HG02763 (cell line): ENCODE results near the gene EXOC4.

Experiments used
- ATAC-seq: cut with Tn5 transposase; IDR thresholded peaks from one replicate; pipeline ENCODE4 v1.9.1; 2021; ENCODE audit warnings: mild to moderate bottlenecking, moderate library complexity; ENCODE audit not compliant: unreplicated experiment

EXOC4 gene

GRCh38 chr7:133522501-133522900 is 269.6 kb downstream of the EXOC4 start:
- no peak for ATAC-seq

- ATAC-seq, result no peak
Measured at GRCh38 chr7:133528796-133529195, 275.9 kb downstream of the EXOC4 start.

- ATAC-seq, result no peak
Measured at GRCh38 chr7:133529861-133530260, 277.0 kb downstream of the EXOC4 start.

DNA sequence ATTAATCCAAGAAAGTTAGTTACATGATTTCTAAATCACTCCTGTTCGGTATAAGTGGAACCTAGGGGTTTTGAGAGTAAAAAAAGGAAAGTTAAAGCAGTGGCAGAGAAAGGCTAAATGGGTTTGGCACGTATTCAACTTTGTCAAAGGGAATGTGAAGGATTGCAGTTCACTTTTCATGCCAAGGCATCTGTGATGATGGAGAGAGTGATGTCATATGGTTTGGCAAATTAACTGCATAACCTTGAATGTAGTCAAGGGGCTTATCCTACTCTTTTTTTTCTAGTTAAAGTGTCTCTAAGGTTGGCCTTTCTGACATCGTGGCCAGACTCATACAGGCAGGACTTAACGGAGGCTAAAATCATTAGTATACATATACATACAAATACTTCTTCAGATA is 277.8 kb downstream of the EXOC4 start:
- ATAC-seq, result no peak

GRCh38 chr7:133534816-133535215 is 281.9 kb downstream of the EXOC4 start:
- no peak for ATAC-seq

DNA sequence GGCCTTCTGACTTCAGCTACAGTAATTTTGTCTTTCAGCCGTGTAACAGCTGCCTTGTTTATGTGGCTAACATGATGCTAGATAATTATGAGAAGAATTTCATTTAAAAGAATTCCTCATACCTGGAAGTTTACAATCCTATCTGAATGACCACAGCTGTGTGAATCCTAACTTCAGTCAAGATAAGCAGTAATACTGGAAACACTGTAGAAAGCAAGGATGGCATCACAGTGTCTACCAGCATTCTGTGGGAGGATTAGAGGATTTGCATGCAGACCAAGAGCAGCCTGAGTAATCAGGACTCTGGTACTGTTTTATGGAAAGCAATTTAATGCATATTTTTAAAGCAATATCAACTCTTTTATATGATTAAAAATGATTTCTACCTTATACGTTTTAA is 282.4 kb downstream of the EXOC4 start:
- no peak for ATAC-seq

GRCh38 chr7:133536450-133536849 is 283.6 kb downstream of the EXOC4 start:
- no peak for ATAC-seq

DNA sequence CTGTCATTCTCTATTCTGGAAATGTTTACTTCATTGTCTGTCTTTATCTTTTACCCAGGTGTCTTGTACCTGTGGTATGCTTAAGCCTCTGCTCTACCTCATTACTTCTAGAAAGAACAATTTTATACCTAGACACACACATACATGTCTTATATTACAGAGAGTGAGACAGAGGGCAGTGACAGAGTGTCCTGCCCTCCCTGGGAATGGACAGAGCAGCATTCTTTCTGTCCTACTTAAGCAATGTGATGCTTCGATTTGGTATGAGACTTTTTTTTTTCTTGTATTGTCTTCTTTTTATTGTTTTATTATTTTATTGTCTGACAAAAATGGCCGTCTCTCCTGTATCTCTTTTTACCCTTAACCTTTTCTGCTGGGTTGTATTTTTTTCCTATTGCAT is 286.1 kb downstream of the EXOC4 start:
- no peak for ATAC-seq

- ATAC-seq, result no peak
Measured at GRCh38 chr7:133540096-133540860, 287.4 kb downstream of the EXOC4 start.

DNA sequence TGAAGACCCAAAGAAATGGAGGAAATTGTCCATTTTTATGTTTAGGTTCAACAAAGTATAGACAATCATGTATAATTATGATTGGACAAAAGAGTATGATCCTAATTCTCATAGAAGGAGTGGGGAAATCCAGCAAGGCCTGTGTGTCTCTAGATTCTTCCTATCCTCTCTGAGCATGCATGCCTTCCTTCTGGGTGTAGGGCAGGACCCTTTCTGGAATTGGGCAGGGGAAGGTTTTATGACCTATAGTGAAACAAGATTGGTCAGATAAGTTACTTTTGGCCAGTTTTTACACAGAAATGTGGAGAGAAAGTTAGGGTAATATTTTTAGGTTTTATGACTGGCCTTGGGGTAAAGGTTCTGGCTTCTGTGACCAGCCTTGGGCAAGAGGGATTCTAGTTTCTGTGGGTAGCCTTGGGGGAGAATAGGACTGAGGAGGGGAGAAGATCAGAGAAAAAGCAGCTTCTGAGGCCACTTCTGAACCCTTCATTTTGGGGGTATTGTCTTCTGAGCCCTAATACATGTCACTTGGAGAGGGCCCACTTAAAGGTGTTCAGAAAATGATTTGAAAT is 289.4 kb downstream of the EXOC4 start:
- ATAC-seq, result no peak

DNA sequence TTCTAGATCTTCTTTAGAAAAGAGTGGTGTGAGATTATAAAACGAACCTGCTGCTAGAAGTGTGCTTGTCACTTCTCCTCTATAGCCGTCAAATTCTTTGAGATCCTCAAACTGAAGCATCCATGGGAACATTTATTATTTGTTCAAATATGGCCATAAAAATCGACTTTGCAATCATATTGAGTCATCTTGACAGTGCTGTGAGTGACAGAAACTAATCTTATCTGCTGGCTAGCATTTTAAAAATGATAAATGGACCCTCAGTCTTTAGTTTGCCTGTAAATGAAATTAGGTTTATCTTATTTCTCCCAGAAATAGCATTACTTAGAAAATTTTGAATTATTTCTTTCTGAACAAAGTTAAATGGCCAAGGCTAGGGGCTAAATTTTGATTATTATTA is 290.8 kb downstream of the EXOC4 start:
- ATAC-seq, result no peak

DNA sequence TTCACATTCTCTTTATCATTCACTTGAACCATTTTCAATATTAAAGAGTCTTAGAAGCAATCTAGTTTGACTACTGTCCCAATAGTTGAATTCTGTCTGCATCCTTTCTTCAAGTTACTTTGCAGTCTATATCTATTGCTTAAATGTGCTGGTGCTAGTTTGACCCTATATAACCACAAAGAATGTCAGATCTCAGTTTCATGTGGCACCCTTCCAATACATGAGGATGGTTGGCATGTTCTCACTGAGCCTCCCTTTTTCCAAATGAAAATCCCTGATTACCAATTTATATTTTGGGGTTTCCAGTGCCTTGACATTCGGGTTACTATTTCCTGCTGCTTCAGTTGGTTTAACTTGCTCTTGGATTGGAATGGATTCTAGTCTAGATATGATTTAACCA is 292.7 kb downstream of the EXOC4 start:
- ATAC-seq, result no peak

DNA sequence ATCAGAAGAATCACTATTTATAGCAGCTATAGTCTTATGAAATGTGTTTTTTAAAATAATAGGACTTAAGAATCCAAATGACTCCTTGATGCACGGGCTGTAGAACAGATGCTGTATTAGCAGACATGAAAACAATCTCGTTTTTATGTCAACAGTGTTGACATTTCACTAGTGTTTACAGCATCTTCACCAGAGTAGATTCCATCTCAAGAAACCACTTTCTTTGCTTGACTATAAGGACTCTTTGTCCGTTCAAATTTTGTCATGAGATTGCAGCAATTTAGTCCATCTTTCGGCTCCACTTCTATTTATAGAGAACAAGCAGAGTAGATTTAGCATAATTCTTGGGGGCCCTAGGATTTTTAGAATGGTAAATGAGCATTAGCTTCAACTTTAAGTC is 295.1 kb downstream of the EXOC4 start:
- ATAC-seq, result no peak

- ATAC-seq, result no peak
Measured at GRCh38 chr7:133549633-133550032, 296.8 kb downstream of the EXOC4 start.

DNA sequence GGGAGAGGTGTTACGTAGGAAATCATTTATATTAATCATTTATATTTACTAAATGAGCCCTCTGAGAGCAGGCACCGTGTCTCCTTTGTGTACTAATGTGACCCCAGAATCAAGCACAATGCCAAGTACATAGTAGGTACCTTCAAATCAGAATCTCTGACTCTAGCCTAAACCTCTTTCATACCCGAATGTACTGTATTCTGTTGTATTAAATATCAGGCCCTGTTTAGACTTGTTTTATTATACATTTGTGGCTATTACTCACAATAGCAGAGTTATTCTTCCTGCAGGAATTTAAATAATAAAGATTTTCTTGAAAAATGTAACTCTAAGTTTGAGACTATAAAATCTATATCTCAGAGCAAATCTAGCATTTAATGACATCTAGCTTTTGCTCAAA is 297.3 kb downstream of the EXOC4 start:
- ATAC-seq, result no peak

DNA sequence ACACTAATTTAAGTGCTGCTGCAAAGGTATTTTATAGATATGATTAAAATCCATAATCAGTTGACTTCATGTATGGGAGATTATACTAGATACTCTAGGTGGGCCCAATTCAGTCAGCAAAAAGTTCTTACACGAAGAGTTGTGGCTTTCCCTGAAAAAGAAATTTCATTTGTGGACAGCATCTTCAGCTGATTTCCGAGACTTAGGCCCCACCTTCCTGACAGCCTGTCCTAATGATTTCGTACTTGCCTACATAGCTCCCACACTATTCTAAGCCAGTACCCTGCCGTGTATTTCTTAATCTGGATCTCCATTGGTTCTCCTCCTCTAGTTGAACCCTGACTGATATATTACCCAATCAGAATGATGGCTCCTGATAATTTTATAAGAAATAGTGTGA is 297.9 kb downstream of the EXOC4 start:
- no peak for ATAC-seq

- ATAC-seq, result no peak
Measured at GRCh38 chr7:133551466-133551865, 298.6 kb downstream of the EXOC4 start.

- ATAC-seq, result no peak
Measured at GRCh38 chr7:133552079-133552478, 299.2 kb downstream of the EXOC4 start.

DNA sequence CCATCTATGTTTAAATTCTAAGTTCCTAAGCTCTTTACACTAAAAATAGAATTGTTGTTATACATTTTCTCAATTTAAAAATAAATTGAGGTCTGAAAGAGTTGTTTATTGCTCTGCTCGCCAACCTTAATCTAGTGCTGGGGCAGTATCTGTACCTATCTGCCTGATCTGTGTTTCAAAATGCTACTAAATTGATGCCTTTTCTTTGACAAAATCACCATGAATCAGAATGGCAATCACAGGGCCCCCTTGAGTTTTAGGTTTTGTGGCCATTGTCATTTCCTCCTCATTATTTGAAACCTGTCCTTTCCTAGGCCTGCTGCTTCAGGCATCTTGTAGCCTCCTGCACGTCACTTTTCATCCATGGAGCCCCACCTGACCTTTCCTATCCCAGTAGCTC is 301.5 kb downstream of the EXOC4 start:
- no peak for ATAC-seq

GRCh38 chr7:133556048-133556447 is 303.2 kb downstream of the EXOC4 start:
- ATAC-seq, result no peak

DNA sequence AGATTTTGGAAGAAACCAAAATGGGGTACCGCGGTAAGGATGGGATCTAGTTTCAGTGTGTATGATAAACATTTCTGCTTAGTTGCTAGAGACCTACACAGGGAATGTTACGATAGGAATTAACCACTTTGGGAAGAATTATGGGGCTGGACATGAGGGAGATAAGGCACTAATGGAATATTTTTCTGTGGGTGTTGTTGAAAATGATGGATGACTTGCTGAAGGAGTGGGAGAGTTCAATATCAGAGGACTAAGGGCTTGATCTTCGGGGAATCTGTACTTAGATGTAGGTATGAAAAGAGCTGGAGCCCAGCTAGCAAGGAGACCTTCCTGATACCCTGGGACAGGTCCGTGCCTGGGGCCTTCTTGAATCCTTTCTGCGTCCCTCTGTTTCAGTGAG is 303.7 kb downstream of the EXOC4 start:
- no peak for ATAC-seq

DNA sequence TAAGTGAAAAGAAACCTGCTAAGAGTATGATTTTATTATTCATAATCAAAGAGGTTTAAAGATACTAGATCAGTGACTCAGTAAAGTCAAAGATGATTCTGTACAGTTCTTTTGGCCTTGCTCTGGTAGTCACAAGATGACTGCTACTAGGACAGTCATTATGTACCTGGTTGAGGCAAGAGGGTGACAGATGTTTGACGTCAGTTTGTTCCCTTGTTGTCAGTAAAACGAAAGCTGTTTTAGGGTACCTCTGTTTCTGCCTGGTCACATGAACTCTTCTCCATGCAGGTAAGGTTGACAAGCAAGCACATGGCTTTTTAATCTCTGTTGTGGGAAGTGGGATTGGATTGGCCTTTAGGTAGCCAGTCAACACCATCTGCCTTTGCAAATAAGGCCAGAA is 308.0 kb downstream of the EXOC4 start:
- no peak for ATAC-seq

DNA sequence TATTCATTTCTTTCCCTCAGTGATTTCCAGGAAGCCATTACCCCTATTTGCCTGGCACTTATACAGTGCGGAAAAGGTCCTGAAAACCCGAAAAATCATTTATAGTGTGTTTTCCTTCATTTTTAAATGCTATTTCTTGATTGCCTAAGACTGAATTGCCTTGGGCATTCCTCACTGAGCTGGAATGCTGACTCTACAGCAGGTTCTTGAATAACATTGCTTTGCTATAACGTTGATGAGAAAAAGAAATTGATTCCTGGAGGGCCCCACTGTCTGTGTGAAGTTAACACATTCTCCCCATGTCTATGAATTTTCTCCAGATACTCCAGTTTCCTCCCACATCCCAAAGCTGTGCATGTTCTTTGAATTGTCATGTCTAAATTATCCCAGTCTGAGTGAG is 308.5 kb downstream of the EXOC4 start:
- no peak for ATAC-seq
